ENCODE data around the gene MYO1D.

DNA sequence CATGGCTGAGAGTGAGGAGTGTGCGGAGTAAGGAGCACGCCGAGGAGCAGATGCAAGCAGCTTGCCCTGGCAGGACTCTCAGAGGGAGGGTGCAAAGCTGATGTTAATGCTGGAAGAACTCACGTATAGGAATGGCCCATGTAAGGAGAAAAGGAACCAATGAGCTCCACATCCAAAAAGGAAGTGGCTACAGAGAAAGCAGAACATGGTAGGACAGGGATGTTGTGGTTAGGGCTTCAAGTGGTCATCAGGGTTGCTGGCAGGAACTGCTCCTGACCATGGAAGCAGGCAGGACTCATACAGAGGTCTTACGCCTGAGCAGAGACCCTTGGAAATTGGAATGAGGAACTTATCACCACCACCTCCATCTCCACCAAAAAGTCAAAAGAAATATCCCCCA is 5.2 kb downstream of the MYO1D start:
- TF ChIP-seq CTCF (IDR thresholded peaks at IDR 0.05) = no peak
- no peak for TF ChIP-seq POLR2A (IDR thresholded peaks at IDR 0.05)
